Germinal center (tissue), 1 donor: ENCODE results near the gene BRAT1.
"Not testable (repeated sequence)": the region's sequence is repeated elsewhere in the genome, so short reads cannot be mapped to it uniquely, and the experiment has no call there.

ENCODE experiments used
- DNase-seq: peaks from one replicate; pipeline ENCODE4 v3.0.0; 2012; ENCODE audit warnings: mixed read lengths, low spot score

BRAT1 gene

DNA sequence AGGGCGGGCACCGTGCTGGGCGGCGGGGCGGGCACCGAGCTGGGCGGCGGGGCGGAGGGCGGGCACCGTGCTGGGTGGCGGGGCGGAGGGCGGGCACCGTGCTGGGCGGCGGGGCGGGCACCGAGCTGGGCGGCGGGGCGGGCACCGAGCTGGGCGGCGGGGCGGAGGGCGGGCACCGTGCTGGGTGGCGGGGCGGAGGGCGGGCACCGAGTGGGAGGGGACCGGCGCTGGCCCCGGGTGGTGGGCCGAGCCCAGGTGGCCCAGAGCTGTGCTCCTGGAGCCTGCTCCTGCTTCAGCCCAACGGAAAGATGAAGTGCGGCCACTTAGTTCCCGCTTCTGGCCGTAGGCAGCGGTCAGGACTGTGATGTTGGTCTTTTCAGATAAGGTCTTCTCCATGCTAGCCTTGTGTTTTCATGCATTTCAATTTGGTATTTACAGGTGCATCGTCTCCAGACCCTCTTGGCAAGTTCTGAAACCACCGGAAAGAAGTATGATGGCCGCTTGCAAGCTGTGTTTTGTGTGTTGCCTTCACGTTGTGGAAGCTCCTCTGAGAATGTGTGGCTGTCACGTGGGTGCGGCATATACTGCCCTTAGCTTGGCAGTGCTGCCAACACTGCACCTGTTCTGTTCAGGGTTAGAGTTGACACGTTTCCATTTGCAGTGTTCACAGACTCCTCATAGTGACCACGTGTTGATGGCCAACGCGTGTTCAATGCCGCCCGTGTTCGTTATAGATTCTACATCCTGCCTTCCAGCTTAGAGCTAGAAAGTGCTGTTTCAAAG, 28.7 kb upstream of the BRAT1 start:
- DNase-seq = no peak

DNA sequence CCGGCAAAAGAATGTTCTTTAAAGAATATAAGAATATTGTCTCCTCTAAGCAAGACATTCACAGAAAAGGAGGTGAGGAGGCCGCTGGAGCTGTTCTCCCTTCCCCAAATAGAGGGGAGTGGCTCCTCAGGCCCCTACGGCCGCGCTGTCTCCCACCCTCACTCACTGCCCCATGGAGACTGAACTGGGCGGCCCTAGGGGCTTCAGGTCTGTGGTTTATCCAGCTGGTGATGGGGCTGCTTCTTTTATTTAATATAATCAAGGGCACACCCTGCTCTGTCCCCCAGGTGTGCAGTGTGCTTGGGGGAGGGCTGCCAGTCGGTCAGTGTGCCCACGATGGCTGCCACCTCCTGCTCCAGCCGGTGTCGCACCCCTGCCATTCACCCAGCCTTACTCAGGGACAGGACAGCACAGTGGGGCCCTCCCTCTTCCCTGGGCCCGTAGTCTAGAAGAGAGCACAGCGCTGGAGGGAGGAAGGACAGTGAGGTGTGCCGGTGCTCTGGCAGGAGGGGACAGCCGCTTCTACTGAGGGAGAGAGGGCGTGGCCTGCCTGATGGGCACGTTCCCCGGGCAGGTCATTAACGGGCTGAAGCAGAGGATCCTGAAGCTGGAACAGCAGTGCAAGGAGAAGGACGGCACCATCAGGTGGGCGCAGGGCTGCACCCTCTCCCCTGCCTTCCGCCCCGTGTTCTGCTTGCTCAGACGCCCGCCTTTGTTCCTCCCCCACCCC, 26.8 kb upstream of the BRAT1 start:
- DNase-seq = no peak

- no peak for DNase-seq
Observed at GRCh38 chr7:2580636-2581035, 25.3 kb upstream of the BRAT1 start.

DNA sequence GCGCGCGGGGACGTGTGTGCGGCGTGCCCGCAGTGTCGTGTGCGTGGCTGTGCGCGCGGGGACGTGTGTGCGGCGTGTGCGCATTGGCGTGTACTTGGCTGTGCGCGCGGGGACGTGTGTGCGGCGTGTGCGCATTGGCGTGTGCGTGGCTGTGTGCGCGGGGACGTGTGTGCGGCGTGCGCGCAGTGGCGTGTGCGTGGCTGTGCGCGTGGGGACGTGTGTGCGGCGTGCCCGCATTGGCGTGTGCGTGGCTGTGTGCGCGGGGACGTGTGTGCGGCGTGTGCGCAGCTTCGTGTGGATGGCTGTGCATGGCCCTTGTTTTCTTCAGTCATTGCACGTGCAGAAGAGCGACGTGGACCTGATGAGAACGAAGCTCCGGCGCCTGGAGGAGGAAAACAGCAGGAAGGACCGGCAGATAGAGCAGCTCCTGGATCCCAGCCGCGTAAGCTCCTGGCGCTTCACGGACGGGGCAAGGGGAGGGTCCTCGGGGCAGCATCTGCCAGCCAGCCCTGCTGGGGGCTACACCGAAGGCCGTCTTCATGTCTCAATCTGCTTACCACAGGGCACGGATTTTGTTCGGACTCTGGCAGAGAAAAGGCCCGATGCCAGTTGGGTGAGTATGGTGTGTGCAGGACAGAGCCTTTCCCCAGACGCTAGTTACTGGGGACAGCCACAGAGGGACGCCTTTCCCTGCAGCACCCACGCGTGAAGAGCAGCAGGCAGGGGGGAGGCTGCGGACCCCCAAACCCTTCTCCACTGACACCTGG, 22.8 kb upstream of the BRAT1 start:
- no peak for DNase-seq

GRCh38 chr7:2576742-2577491, 21.6 kb upstream of the BRAT1 start:
- no peak for DNase-seq

DNA sequence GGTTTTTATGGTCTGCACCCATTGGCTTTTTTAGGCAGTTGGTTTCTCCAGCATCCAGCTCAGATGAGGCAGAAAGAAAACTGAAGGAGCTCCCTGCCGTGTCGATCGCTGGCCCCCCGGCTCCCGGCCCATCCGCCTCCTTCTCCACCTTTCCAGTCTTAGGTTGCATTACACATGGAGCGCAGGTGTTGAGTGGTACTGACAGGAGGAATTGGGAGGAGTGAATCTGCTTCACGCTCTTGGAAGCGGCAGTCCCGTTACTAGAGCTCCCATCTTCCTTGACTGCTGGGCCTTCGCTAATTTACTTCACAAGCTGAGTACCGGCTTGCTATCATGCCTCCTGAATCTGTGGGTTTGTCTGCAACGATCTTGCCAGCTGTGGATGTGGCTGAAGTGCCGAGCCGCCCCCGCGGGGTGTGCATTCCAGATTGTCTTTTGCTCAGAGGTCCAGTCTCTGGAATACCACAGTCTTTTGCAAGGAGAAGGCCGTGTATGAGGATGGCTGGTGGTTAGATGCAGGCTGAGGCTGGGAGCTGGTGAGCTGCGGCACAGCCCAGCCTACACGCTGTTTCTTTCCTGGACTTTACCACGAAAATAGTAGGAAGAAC, 20.5 kb upstream of the BRAT1 start:
- DNase-seq = no peak

DNA sequence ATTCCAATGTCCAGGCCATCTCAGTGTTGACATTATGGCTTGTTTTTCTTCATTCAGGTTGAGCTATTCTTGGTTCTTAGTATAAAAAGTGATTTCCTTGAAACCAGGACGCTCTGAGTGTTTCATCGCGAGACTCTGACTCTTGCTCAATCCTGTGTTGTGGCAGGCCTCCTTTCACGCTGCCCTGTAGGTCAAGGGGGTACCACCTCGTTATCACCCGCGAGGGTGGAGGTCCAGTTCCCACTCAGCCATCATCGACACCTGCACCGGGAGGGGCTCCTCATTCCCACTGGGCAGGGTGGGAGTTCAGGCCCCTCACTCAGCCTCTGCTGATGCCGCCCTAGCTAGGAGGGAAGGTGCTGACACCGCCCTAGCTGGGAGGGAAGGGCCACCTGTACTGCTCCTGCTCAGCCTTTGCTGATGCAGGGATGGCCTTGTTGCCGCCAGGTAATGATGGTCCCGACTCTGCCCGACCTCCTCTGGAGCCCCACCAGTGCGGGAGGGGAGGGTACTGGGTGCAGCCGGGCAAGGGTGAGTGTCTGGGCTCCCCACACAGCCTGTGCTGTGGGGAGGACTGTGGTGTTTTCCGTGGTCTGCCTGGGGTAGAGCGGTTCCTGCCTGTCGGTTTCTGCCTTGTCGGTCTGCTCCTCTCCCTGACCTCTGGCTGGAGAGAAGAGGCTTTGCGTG, 19.9 kb upstream of the BRAT1 start:
- DNase-seq = no peak

- no peak for DNase-seq
Observed at GRCh38 chr7:2573761-2574160, 18.4 kb upstream of the BRAT1 start.

DNA sequence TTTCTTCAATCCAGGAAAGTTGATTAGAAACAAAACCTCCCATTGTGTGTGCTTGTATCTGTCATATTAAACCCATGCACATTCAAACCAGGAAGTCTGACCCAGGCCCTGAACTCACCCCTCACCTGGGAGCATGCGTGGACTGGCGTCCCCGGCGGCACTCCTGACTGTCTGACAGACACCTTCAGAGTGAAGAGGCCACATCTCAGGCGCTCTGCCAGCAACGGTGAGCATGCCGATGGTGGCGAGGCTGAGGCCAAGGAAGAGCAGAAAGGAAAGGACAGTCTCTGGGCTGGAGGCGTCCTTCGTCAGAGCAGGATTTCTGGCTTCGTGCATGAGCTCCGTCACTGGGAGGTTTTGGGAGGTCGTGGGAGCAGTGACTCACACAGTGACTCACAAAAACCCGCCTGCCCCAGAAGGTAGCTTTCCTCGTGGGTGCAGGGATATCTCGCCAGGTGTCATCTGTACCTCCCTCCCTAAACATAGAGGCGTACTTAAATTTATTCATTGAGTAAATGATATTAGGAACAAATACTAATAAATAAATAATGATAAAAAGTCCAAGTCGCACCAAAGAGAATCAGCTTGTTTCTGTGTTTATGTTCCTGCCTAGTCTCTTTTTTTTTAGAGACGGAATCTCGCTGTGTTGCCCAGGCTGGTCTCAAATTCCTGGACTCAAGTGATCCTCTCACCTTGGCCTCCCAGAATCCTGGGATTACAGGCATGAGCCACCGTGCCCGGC, 16.9 kb upstream of the BRAT1 start:
- no peak for DNase-seq

DNA sequence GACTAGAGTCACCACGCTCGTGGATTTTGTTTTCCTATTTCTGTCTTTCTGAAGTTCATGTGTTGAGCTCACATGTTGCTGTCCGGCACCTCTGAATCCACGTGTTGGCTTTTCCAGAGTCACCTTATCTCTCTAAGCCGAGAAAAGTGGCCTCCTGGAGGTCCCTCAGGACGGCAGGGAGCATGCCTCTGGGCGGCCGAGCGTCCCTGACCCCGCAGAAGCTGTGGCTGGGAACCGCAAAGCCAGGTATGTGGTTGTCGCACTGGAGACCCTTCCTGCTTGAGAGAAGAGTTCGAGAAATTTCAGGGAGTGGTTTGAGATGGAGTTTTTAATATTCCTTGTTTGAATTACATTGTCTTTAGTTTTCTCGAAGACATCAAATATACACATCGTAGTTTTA, 16.1 kb upstream of the BRAT1 start:
- DNase-seq = no peak

DNA sequence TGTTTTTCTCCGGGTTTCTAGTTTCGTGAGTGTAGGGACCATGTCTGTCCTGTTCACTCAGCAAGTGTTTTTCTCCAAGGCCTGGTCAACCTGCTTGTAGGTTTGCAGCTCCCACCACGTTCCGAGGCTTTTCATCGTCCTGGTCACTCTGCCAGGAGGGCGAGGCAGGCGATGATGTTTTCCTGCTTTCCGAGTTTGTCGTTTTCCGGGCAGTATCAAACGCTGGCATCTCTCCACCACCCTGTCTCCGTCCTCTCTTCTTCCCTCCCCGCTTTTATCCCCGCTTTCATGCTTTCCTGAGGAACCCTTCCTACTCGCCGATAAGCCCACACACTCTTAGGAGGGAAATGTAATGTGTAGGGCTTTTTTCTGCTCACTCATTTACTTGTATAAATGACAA, 14.7 kb upstream of the BRAT1 start:
- no peak for DNase-seq

GRCh38 chr7:2569421-2569820, 14.1 kb upstream of the BRAT1 start:
- DNase-seq = no peak

DNA sequence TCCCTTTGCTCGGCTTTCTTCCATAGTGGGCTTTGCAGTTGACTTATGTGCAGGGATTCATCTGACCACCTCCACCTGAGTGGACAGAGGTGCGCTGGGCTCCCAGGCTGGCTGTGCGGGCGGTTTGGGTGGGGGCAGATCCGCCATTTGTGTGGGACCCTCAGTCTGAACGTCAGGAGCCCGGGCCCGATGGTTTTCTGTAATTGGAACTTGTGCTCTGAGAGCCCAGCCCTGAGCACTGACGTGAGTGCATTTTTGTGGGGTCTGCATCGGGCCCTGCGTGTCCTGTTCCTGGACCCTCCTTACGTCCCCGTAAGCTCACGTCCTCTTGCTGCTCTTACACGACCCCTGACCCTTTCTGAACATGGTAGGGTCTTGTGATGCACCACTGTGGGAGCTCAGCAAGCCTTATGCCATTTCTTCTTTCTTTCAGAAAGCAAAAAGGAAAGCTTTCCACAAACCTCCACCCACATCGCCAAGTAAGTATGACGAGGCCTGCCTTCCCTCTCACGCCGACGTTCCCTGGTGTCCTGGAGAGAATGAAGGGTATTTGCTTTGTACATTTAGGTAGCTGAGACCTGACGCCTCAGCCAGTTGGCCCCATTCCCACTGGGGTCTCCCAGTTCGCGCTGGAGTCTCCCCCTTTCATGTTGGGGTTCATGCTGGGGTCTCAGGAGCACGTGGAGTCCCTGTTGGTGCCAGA, 13.3 kb upstream of the BRAT1 start:
- no peak for DNase-seq

DNA sequence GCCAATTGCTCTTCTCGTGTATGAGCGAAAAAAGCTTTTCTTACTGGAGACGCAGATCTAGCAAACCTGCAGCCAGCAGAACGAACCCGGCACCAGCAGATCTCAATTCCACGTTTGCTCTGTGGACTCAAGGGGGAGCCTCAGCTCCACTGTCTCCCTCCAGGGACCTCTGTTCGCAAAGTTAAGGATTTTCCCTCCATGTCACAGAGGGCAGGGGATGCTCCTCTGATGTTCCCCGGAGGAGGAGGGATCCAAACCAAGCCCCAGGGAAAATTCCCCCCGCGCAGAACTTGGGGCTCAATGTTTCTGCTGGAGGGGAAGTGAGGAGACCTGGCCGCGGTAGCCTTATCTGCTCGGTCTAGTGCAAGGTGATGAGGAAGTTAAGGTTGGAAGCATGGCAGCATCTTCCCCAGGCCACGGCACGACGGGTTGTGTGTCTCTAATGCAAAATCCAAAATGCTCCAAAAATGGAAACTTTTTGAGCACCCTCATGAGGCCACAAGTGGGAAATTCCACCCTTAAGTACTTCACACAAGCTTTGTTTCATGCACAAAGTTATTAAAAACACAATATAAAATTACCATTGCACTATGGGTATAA, 12.5 kb upstream of the BRAT1 start:
- no peak for DNase-seq

- DNase-seq = peak; percentile 53
Observed at GRCh38 chr7:2566890-2567678, 11.8 kb upstream of the BRAT1 start.

DNA sequence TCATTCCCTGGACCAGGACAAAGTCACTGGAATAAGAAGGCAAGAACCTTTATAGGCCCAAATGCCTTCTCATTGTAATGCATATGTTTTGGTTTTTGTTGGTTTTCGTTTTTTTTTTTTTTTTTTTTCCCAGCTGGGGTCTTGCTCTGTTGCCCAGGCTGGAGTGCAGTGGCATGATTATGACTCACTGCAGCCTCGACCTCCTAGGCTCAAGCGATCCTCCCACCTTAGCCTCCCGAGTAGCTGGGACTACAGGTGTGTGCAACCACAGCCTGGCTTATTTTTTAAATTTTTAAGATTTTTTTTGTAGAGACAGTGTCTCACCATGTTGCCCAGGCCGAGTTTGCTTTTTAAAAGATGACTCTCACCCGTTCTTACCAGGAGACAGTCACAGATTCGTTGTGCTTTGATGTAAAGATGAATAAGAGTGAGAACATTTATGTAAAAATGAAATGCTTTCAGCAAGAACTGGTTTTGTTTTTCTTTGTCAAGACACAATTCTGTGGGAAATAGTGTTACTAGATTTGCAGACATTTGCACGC, 11.1 kb upstream of the BRAT1 start:
- no peak for DNase-seq

- DNase-seq = no peak
Observed at GRCh38 chr7:2564970-2565540, 9.7 kb upstream of the BRAT1 start.

- DNase-seq = not testable (repeated sequence)
Observed at GRCh38 chr7:2563955-2564354, 8.6 kb upstream of the BRAT1 start.
